Glutamatergic neuron (in vitro differentiated cells): ENCODE measurements around the gene SHB. TPM values are rescaled to one million over a fixed set of nuclear protein-coding genes. Genes with fewer than 3 reads are reported as not detected.

ENCODE experiments used
- DNase-seq: peaks from one replicate; pipeline ENCODE4 v3.0.0; 2022
- H3K27ac Mint-ChIP-seq: one replicate; pipeline ENCODE4 v1.8.0; 2020; ENCODE audit warnings: mild to moderate bottlenecking, mixed read lengths, inconsistent platforms; ENCODE audit not compliant: unreplicated experiment
- H3K27me3 Mint-ChIP-seq: one replicate; pipeline ENCODE4 v1.8.0; 2020; ENCODE audit warnings: mild to moderate bottlenecking, moderate library complexity, mixed read lengths, inconsistent platforms; ENCODE audit not compliant: unreplicated experiment
- H3K36me3 Mint-ChIP-seq: one replicate; pipeline ENCODE4 v1.8.0; 2020; ENCODE audit warnings: mild to moderate bottlenecking, mixed read lengths, inconsistent platforms; ENCODE audit not compliant: unreplicated experiment
- H3K4me1 Mint-ChIP-seq: one replicate; pipeline ENCODE4 v1.8.0; 2020; ENCODE audit warnings: mild to moderate bottlenecking, low read depth, mixed read lengths, inconsistent platforms; ENCODE audit not compliant: unreplicated experiment
- H3K4me3 Mint-ChIP-seq: one replicate; pipeline ENCODE4 v1.8.0; 2020; ENCODE audit warnings: mild to moderate bottlenecking, mixed read lengths, inconsistent platforms; ENCODE audit not compliant: unreplicated experiment
- H3K9me3 Mint-ChIP-seq: one replicate; pipeline ENCODE4 v1.8.0; 2020; ENCODE audit warnings: mild to moderate bottlenecking, moderate library complexity, mixed read lengths, inconsistent platforms; ENCODE audit not compliant: unreplicated experiment
- total RNA-seq: library from RNA; stranded (reverse); fragmentation: NEBNext Ultra II Directional; extraction: Animal tissue kit (Norgen Biotek cat#: 25700); gene quantifications from one replicate; pipeline ENCODE4 v1.2.1, GENCODE V29; 2021; ENCODE audit not compliant: unreplicated experiment
- TF ChIP-seq, protein P1 (sequence below): fragments of 200-600 bp; sonication (generic); IDR thresholded peaks from one replicate; pipeline ENCODE4 v1.5.0; 2021; ENCODE audit not compliant: partially characterized antibody, unreplicated experiment

Gene SHB
- total RNA-seq, 1 donor from 2014 or later, result 31.7 TPM

DNA sequence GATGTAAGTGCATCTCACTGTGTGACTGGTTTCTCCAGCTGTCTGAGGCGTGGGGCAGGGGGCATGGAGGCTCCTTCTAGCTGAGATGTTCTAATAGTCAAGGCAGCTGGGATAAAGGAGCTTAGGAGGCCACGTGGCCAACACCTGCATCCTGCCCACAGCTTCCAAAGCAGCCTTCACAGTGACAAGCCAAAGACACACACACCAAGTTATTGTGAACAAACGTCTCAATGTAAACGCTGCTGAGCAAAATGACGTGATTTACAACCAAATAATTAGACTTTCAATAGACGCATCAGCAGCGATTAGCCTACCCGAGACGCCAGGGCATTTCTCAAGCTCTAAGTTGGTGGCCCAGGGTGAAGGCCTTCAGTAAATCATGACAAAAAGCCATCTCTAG, 141.9 kb downstream of the SHB start:
- H3K27me3 Mint-ChIP-seq, result peaks cover 3% of the 10 kb centered on the region
- H3K36me3 Mint-ChIP-seq, result peaks cover 10% of the 10 kb centered on the region
- H3K4me1 Mint-ChIP-seq, result peaks cover 15% of the 10 kb centered on the region
- H3K27ac Mint-ChIP-seq, result no peak overlapping the region
- DNase-seq, result no peak
- TF ChIP-seq, protein P1, sequence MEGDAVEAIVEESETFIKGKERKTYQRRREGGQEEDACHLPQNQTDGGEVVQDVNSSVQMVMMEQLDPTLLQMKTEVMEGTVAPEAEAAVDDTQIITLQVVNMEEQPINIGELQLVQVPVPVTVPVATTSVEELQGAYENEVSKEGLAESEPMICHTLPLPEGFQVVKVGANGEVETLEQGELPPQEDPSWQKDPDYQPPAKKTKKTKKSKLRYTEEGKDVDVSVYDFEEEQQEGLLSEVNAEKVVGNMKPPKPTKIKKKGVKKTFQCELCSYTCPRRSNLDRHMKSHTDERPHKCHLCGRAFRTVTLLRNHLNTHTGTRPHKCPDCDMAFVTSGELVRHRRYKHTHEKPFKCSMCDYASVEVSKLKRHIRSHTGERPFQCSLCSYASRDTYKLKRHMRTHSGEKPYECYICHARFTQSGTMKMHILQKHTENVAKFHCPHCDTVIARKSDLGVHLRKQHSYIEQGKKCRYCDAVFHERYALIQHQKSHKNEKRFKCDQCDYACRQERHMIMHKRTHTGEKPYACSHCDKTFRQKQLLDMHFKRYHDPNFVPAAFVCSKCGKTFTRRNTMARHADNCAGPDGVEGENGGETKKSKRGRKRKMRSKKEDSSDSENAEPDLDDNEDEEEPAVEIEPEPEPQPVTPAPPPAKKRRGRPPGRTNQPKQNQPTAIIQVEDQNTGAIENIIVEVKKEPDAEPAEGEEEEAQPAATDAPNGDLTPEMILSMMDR, result no peak
- no peak overlapping the region for H3K4me3 Mint-ChIP-seq
- H3K9me3 Mint-ChIP-seq, result peaks cover 5% of the 10 kb centered on the region

DNA sequence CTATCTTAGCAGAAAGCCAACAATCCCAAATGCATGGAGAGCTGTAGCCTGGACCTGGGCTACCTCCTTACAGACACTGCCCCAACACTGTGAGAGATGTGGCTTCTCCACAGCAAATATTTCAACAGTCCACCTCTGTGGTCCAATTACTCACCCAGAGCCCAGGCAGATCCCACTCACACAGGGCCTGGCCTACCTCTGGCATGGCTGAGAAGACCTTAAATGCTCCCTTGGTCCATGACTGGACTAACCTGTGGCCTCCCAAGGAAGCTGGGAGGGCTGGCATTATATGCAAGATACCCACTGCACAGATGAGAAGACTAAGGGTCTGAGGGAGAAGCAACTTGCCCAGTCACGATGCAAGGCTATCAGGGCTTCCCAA, 142.3 kb downstream of the SHB start:
- H3K27me3 Mint-ChIP-seq, result peaks cover 3% of the 10 kb centered on the region
- DNase-seq, result no peak
- H3K4me1 Mint-ChIP-seq, result peaks cover 19% of the 10 kb centered on the region
- peaks cover 10% of the 10 kb centered on the region for H3K36me3 Mint-ChIP-seq
- H3K4me3 Mint-ChIP-seq, result no peak overlapping the region
- H3K9me3 Mint-ChIP-seq, result peaks cover 8% of the 10 kb centered on the region
- TF ChIP-seq, protein P1, result no peak
- no peak overlapping the region for H3K27ac Mint-ChIP-seq

DNA sequence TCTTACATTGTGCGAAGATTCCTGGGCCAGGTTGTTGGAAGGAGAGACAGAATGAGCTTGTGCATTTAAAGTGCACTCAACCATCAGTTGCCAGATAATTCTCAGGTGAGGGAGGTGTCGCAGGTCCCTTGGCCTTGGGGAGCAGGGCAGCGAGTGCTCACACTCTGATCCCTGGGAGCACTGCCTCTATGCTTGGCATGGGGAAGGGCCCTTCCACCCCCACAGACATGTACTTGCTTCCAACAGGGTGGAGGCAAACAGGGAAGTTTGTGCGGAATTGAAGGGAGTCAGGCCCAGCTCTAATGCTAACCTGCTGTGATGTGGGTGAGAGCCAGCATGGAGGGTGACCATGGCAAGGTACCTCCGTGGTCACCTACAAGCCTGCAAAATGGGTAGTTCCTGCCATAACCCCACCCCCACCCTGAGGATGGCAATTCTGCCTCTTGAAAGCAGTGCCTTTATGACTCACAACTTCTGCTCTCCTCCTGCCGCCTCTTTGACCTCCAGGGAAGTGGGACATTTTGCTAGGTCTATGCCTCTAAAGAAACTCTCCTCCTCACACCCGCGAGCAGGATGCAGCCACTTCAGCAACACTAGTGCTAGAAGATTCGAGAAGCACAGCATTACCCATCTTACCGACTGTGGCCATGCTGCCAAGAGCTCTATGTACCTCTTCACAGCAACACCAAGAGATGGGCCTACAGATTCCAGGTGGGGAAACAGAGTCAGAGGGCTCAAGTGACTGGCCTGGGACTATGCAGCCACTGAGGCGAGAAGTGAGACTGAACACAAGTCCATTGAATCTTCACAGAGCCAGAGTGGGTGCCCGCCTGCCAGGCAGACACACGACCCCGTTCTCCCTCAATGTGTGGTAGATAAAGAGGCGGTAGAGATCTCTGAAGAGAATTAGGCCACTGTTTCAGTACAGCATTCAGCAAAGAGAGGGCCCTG, 143.0 kb downstream of the SHB start:
- DNase-seq, result no peak
- Mint-ChIP-seq H3K4me3 (no peak overlapping the region), H3K4me1 (peaks cover 26% of the 10 kb centered on the region), H3K36me3 (peaks cover 6% of the 10 kb centered on the region), H3K27ac (no peak overlapping the region), H3K27me3 (peaks cover 3% of the 10 kb centered on the region), H3K9me3 (peaks cover 14% of the 10 kb centered on the region)
- TF ChIP-seq, protein P1, result no peak

DNA sequence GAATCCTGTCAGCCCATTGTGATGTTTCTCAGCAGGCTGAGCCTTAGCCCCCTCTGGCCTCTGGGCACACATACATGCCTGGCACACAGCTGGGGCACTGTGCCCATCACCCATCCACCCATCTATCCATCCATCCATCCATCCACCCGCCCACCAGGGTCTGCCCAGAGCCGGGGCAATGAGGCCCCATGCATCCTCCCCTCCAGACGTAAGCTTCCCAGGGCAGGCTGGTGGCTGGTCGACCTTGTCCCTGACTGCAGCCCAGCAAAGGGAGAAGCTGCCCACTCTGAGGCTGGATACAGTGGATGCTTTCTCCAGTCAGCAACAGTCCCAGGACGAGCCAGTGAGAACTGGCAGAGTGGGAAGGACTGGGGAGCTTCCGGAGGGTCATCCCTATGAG, 144.0 kb downstream of the SHB start:
- TF ChIP-seq, protein P1, result no peak
- peaks cover 35% of the 10 kb centered on the region for H3K4me1 Mint-ChIP-seq
- peaks cover 3% of the 10 kb centered on the region for H3K27me3 Mint-ChIP-seq
- no peak overlapping the region for H3K4me3 Mint-ChIP-seq
- DNase-seq, result no peak
- H3K36me3 Mint-ChIP-seq, result no peaks in the 10 kb centered on the region
- no peak overlapping the region for H3K27ac Mint-ChIP-seq
- peaks cover 12% of the 10 kb centered on the region for H3K9me3 Mint-ChIP-seq

DNA sequence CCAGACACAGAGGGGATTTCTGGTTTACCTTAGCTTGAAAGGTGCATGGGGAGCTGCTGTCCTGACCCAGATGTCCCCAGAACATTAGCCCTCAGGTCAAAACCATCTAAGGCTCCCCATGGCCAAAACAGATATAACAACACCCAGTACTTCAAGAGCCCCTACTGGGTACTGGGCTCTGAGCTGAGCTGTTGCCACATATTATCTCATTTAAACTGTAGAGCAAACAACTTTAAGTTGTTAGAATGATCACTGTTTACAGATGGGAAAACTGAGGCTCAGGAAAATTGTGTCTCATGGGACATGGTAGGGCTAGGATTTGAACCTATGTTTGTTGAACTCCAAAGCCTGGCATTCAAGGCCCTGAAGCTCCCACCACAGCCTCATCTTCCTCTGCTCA, 144.5 kb downstream of the SHB start:
- peaks cover 40% of the 10 kb centered on the region for H3K4me1 Mint-ChIP-seq
- H3K27ac Mint-ChIP-seq, result no peak overlapping the region
- TF ChIP-seq, protein P1, result no peak
- no peak for DNase-seq
- peaks cover 3% of the 10 kb centered on the region for H3K27me3 Mint-ChIP-seq
- H3K9me3 Mint-ChIP-seq, result peaks cover 12% of the 10 kb centered on the region
- H3K4me3 Mint-ChIP-seq, result no peak overlapping the region
- no peaks in the 10 kb centered on the region for H3K36me3 Mint-ChIP-seq
